ENCODE measurements around the gene PUS7. TPM values are rescaled to one million over a fixed set of nuclear protein-coding genes. Genes with fewer than 3 reads are reported as not detected.
A peak's percentile ranks its signal among the peaks of the same experiment; 100 is the strongest.

The PUS7 gene
- total RNA-seq, 1 donor from 2014 or later = 39.8 TPM

- no peaks in the 10 kb centered on the region for H3K4me1 ChIP-seq
- no peaks in the 10 kb centered on the region for H3K9me3 ChIP-seq (ENCODE audit: low read depth)
- TF ChIP-seq CTCF (IDR thresholded peaks at IDR 0.05) = no peak
- TF ChIP-seq EZH2phosphoT487 (IDR thresholded peaks at IDR 0.05) = no peak
- no peak for TF ChIP-seq EZH2 (IDR thresholded peaks at IDR 0.05)
- DNase-seq (ENCODE audit: low spot score) = no peak
- Mint-ChIP-seq H3K27me3 (ENCODE audit: insufficient read depth, low read depth) (peaks cover 2% of the 10 kb centered on the region), H3K27ac (peak overlapping the region; percentile 13), H3K9me3 (no peaks in the 10 kb centered on the region), H3K4me3 (no peak overlapping the region), H3K4me1 (peaks cover 6% of the 10 kb centered on the region), H3K36me3 (peaks cover 22% of the 10 kb centered on the region)
- no peak overlapping the region for H3K4me2 ChIP-seq
- peaks cover 4% of the 10 kb centered on the region for H4K20me1 ChIP-seq (ENCODE audit: low read depth)
- H3K79me2 ChIP-seq (ENCODE audit: low read depth) = peaks cover 92% of the 10 kb centered on the region
- no peaks in the 10 kb centered on the region for H3K27me3 ChIP-seq
- H3K36me3 ChIP-seq = no peaks in the 10 kb centered on the region
- H3F3A ChIP-seq (ENCODE audit: low read depth) = no peaks in the 10 kb centered on the region
- no peak overlapping the region for H3K9ac ChIP-seq
- H3K4me3 ChIP-seq = no peak overlapping the region
- H2AFZ ChIP-seq (replicated peaks) = no peak overlapping the region
- no peak overlapping the region for H3K27ac ChIP-seq
Measured at GRCh38 chr7:105512926-105513526, 9.0 kb downstream of the PUS7 start.

GRCh38 chr7:105512415-105512814 lies 9.7 kb downstream of the PUS7 start:
- no peaks in the 10 kb centered on the region for H3K9me3 Mint-ChIP-seq
- Histone ChIP-seq H3K9me3 (ENCODE audit: low read depth) (no peaks in the 10 kb centered on the region), H3K4me2 (no peak overlapping the region), H3K27ac (no peak overlapping the region), H3K79me2 (ENCODE audit: low read depth) (peaks cover 86% of the 10 kb centered on the region), H3F3A (ENCODE audit: low read depth) (no peaks in the 10 kb centered on the region), H3K4me3 (no peak overlapping the region), H3K9ac (no peak overlapping the region), H2AFZ (replicated peaks) (no peak overlapping the region), H3K36me3 (no peaks in the 10 kb centered on the region), H3K27me3 (no peaks in the 10 kb centered on the region), H3K4me1 (no peaks in the 10 kb centered on the region), H4K20me1 (ENCODE audit: low read depth) (peaks cover 4% of the 10 kb centered on the region)
- TF ChIP-seq CTCF (IDR thresholded peaks at IDR 0.05) = no peak
- TF ChIP-seq EZH2phosphoT487 (IDR thresholded peaks at IDR 0.05) = no peak
- no peak for TF ChIP-seq EZH2 (IDR thresholded peaks at IDR 0.05)
- H3K4me3 Mint-ChIP-seq = no peak overlapping the region
- peaks cover 2% of the 10 kb centered on the region for H3K27me3 Mint-ChIP-seq (ENCODE audit: insufficient read depth, low read depth)
- H3K27ac Mint-ChIP-seq = peak overlapping the region; percentile 13
- H3K36me3 Mint-ChIP-seq = peaks cover 22% of the 10 kb centered on the region
- peaks cover 6% of the 10 kb centered on the region for H3K4me1 Mint-ChIP-seq
- no peak for DNase-seq (ENCODE audit: low spot score)

- peak overlapping the region; percentile 13 for H3K27ac ChIP-seq
- no peak overlapping the region for H3K4me3 ChIP-seq
- no peak for TF ChIP-seq EZH2 (IDR thresholded peaks at IDR 0.05)
- H3K4me2 ChIP-seq = no peak overlapping the region
- H3K4me1 Mint-ChIP-seq = no peaks in the 10 kb centered on the region
- no peak overlapping the region for H3K4me3 Mint-ChIP-seq
- no peak overlapping the region for H3K27ac Mint-ChIP-seq
- H3K27me3 Mint-ChIP-seq (ENCODE audit: insufficient read depth, low read depth) = no peaks in the 10 kb centered on the region
- no peaks in the 10 kb centered on the region for H3K79me2 ChIP-seq (ENCODE audit: low read depth)
- H3K9me3 Mint-ChIP-seq = no peaks in the 10 kb centered on the region
- H2AFZ ChIP-seq (replicated peaks) = no peak overlapping the region
- no peak overlapping the region for H3K9ac ChIP-seq
- H4K20me1 ChIP-seq (ENCODE audit: low read depth) = no peaks in the 10 kb centered on the region
- no peaks in the 10 kb centered on the region for H3K9me3 ChIP-seq (ENCODE audit: low read depth)
- H3K27me3 ChIP-seq = no peaks in the 10 kb centered on the region
- no peak for DNase-seq (ENCODE audit: low spot score)
- peaks cover 14% of the 10 kb centered on the region for H3K36me3 Mint-ChIP-seq
- peaks cover 7% of the 10 kb centered on the region for H3K36me3 ChIP-seq
- no peaks in the 10 kb centered on the region for H3K4me1 ChIP-seq
- no peaks in the 10 kb centered on the region for H3F3A ChIP-seq (ENCODE audit: low read depth)
Measured at GRCh38 chr7:105502173-105502572, 19.9 kb downstream of the PUS7 start.

- Histone ChIP-seq H3K27me3 (no peaks in the 10 kb centered on the region), H3K27ac (no peak overlapping the region), H4K20me1 (ENCODE audit: low read depth) (no peaks in the 10 kb centered on the region), H3F3A (ENCODE audit: low read depth) (no peaks in the 10 kb centered on the region), H3K4me1 (no peaks in the 10 kb centered on the region), H3K4me2 (no peak overlapping the region), H3K36me3 (peaks cover 7% of the 10 kb centered on the region), H2AFZ (replicated peaks) (no peak overlapping the region), H3K4me3 (no peak overlapping the region), H3K79me2 (ENCODE audit: low read depth) (no peaks in the 10 kb centered on the region), H3K9ac (no peak overlapping the region), H3K9me3 (ENCODE audit: low read depth) (no peaks in the 10 kb centered on the region)
- TF ChIP-seq EZH2 (IDR thresholded peaks at IDR 0.05) = no peak
- TF ChIP-seq CTCF (IDR thresholded peaks at IDR 0.05) = no peak
- no peak for TF ChIP-seq EZH2phosphoT487 (IDR thresholded peaks at IDR 0.05)
- Mint-ChIP-seq H3K27ac (no peak overlapping the region), H3K27me3 (ENCODE audit: insufficient read depth, low read depth) (no peaks in the 10 kb centered on the region), H3K36me3 (peaks cover 5% of the 10 kb centered on the region), H3K4me1 (no peaks in the 10 kb centered on the region), H3K4me3 (no peak overlapping the region), H3K9me3 (no peaks in the 10 kb centered on the region)
- no peak for DNase-seq (ENCODE audit: low spot score)
Measured at GRCh38 chr7:105497016-105497415, 25.1 kb downstream of the PUS7 start.
